GM13976 (cell line): Measurements from ENCODE around the gene UNC13B.
"Not testable (repeated sequence)": the region's sequence is repeated elsewhere in the genome, so short reads cannot be mapped to it uniquely, and the experiment has no call there.

Experiments
- DNase-seq: peaks from one replicate; pipeline ENCODE4 v3.0.0; 2012; ENCODE audit warnings: low spot score
- in situ Hi-C: fragments of 300-500 bp; cut with MboI; formaldehyde crosslinking; loops from one replicate; pipeline ENCODE4 v1.12.0; 2022; ENCODE audit warnings: low sequenced_read_pairs, mixed read lengths, inconsistent platforms; ENCODE audit not compliant: unreplicated experiment
- TF ChIP-seq, protein P1 (sequence below): IDR thresholded peaks from 2 replicates; pipeline ENCODE4 v1.5.1; 2012; ENCODE audit warnings: borderline replicate concordance, mild to moderate bottlenecking; ENCODE audit not compliant: insufficient read depth; ENCODE audit errors: extremely low read depth, missing control alignments, control extremely low read depth

UNC13B gene

GRCh38 chr9:35116539-35116897 lies 45.3 kb upstream of the UNC13B start:
- in situ Hi-C loops: loop anchor here (5.0 kb wide), 1 partner anchor 361 kb away; no protein-coding TSS in a partner anchor
- TF ChIP-seq, protein P1, sequence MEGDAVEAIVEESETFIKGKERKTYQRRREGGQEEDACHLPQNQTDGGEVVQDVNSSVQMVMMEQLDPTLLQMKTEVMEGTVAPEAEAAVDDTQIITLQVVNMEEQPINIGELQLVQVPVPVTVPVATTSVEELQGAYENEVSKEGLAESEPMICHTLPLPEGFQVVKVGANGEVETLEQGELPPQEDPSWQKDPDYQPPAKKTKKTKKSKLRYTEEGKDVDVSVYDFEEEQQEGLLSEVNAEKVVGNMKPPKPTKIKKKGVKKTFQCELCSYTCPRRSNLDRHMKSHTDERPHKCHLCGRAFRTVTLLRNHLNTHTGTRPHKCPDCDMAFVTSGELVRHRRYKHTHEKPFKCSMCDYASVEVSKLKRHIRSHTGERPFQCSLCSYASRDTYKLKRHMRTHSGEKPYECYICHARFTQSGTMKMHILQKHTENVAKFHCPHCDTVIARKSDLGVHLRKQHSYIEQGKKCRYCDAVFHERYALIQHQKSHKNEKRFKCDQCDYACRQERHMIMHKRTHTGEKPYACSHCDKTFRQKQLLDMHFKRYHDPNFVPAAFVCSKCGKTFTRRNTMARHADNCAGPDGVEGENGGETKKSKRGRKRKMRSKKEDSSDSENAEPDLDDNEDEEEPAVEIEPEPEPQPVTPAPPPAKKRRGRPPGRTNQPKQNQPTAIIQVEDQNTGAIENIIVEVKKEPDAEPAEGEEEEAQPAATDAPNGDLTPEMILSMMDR: no peak
- peak; percentile 22 for DNase-seq

- DNase-seq: peak; percentile 86
- in situ Hi-C loops: loop anchor here (5.0 kb wide), 1 partner anchor 360 kb away; no protein-coding TSS in a partner anchor
Observed at GRCh38 chr9:35116898-35117551, 44.8 kb upstream of the UNC13B start.

GRCh38 chr9:35134920-35135319 lies 26.9 kb upstream of the UNC13B start:
- no peak for DNase-seq
- TF ChIP-seq, protein P1: no peak
- in situ Hi-C loops: no loop called here

More at GRCh38 chr9:35116898-35117551, 44.8 kb upstream of the UNC13B start:
- TF ChIP-seq, protein P1: peak; percentile 94

DNA sequence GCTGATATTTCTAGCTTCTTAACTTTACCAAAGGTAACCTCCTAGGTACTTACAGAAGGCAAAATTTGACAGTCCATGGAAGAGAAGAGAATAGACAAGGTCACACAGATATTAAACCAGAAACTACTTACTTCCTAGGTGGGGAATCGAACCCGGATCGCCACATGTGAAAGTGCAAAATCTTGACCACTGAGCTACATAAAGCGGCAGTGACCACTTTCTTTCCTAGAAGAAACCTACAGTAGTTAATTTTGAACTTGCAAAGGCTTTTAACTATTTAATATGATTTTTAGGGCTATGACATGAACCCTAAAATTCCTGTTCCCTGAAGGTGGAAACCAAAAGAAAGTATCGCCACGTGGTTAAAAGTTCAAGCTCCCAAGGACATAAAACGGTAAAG lies 25.8 kb upstream of the UNC13B start:
- in situ Hi-C loops: no loop called here
- no peak for DNase-seq
- TF ChIP-seq, protein P1: no peak

- TF ChIP-seq, protein P1: no peak
- in situ Hi-C loops: no loop called here
- no peak for DNase-seq
Observed at GRCh38 chr9:35136866-35137265, 24.9 kb upstream of the UNC13B start.

GRCh38 chr9:35140093-35140492 lies 21.7 kb upstream of the UNC13B start:
- in situ Hi-C loops: no loop called here
- TF ChIP-seq, protein P1: no peak
- DNase-seq: no peak

GRCh38 chr9:35142037-35142436 lies 19.8 kb upstream of the UNC13B start:
- TF ChIP-seq, protein P1: no peak
- no peak for DNase-seq
- in situ Hi-C loops: no loop called here

GRCh38 chr9:35147941-35148563 lies 13.8 kb upstream of the UNC13B start:
- DNase-seq, in situ Hi-C loops: not testable (repeated sequence)
